Measurements from ENCODE around the gene FXYD1.

DNA sequence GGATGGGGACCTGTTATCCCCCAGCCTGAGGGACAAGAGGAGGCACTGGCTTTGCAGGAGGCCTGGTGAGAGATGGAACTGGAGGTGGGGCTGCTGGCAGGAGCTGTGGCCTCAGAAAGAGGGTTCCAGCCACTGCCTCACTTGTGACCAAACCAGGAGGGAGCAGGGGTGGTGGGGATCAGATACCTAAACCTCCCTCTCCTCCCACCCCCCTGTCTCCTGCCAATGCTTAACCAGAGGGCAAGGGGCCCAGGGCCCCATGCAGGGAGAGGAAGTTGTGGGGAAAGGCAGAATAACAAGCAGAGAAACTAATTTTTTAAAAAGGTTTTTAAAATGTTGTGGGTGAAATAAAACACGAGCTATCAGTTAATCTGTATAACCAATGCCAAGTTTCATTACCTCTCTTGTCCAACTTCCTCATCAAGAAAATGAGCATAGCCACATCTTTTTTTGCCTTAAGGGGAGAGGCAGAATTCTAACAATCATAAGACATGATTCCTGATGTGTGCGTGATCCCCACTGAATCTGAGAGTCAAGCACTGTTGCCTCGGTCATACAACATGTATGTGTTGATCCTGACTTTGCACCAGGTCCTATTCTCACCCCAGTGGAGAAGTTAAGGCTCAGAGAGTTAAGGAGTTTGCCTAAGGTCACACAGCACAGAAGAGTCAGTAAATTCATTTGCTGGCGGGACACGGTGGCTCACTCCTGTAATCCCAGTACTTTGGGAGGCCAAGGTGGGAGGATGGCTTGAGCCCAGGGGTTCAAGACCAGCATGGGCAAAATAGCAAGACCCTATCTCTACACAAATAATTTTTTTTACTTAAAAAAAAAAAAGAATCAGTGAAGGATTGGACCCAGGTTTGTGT is 28.9 kb downstream of the FXYD1 start:
- TF ChIP-seq, protein P1, sequence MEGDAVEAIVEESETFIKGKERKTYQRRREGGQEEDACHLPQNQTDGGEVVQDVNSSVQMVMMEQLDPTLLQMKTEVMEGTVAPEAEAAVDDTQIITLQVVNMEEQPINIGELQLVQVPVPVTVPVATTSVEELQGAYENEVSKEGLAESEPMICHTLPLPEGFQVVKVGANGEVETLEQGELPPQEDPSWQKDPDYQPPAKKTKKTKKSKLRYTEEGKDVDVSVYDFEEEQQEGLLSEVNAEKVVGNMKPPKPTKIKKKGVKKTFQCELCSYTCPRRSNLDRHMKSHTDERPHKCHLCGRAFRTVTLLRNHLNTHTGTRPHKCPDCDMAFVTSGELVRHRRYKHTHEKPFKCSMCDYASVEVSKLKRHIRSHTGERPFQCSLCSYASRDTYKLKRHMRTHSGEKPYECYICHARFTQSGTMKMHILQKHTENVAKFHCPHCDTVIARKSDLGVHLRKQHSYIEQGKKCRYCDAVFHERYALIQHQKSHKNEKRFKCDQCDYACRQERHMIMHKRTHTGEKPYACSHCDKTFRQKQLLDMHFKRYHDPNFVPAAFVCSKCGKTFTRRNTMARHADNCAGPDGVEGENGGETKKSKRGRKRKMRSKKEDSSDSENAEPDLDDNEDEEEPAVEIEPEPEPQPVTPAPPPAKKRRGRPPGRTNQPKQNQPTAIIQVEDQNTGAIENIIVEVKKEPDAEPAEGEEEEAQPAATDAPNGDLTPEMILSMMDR (IDR thresholded peaks at IDR 0.05), result no peak
- TF ChIP-seq, protein P2, sequence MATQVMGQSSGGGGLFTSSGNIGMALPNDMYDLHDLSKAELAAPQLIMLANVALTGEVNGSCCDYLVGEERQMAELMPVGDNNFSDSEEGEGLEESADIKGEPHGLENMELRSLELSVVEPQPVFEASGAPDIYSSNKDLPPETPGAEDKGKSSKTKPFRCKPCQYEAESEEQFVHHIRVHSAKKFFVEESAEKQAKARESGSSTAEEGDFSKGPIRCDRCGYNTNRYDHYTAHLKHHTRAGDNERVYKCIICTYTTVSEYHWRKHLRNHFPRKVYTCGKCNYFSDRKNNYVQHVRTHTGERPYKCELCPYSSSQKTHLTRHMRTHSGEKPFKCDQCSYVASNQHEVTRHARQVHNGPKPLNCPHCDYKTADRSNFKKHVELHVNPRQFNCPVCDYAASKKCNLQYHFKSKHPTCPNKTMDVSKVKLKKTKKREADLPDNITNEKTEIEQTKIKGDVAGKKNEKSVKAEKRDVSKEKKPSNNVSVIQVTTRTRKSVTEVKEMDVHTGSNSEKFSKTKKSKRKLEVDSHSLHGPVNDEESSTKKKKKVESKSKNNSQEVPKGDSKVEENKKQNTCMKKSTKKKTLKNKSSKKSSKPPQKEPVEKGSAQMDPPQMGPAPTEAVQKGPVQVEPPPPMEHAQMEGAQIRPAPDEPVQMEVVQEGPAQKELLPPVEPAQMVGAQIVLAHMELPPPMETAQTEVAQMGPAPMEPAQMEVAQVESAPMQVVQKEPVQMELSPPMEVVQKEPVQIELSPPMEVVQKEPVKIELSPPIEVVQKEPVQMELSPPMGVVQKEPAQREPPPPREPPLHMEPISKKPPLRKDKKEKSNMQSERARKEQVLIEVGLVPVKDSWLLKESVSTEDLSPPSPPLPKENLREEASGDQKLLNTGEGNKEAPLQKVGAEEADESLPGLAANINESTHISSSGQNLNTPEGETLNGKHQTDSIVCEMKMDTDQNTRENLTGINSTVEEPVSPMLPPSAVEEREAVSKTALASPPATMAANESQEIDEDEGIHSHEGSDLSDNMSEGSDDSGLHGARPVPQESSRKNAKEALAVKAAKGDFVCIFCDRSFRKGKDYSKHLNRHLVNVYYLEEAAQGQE (IDR thresholded peaks at IDR 0.05; ENCODE audit: insufficient read depth in 1 of 2, low read depth in 2 of 2, low read length in 1 of 2), result no peak
- no peak for TF ChIP-seq POLR2AphosphoS5 (IDR thresholded peaks at IDR 0.05; ENCODE audit: low read depth, low read length)

Data from Panc1 (cell line).